ENCODE results near the gene HS6ST3.

Gene HS6ST3

GRCh38 chr13:96203471-96203870 lies 113.6 kb downstream of the HS6ST3 start:
- no peak for DNase-seq

- DNase-seq: no peak
Observed at GRCh38 chr13:96214824-96215445, 125.0 kb downstream of the HS6ST3 start.

- DNase-seq: no peak
Observed at GRCh38 chr13:96216543-96216942, 126.6 kb downstream of the HS6ST3 start.

- no peak for DNase-seq
Observed at GRCh38 chr13:96218475-96218874, 128.6 kb downstream of the HS6ST3 start.

- no peak for DNase-seq
Observed at GRCh38 chr13:96221471-96221870, 131.6 kb downstream of the HS6ST3 start.

GRCh38 chr13:96223231-96223630 lies 133.3 kb downstream of the HS6ST3 start:
- no peak for DNase-seq

- no peak for DNase-seq
Observed at GRCh38 chr13:96229356-96229755, 139.4 kb downstream of the HS6ST3 start.

- DNase-seq: no peak
Observed at GRCh38 chr13:96238241-96238640, 148.3 kb downstream of the HS6ST3 start.

GRCh38 chr13:96238861-96239260 lies 149.0 kb downstream of the HS6ST3 start:
- DNase-seq: no peak

- DNase-seq: no peak
Observed at GRCh38 chr13:96243376-96243775, 153.5 kb downstream of the HS6ST3 start.

GRCh38 chr13:96248103-96248502 lies 158.2 kb downstream of the HS6ST3 start:
- no peak for DNase-seq

GRCh38 chr13:96248996-96249395 lies 159.1 kb downstream of the HS6ST3 start:
- no peak for DNase-seq

- DNase-seq: no peak
Observed at GRCh38 chr13:96252903-96253302, 163.0 kb downstream of the HS6ST3 start.

- DNase-seq: no peak
Observed at GRCh38 chr13:96273196-96273595, 183.3 kb downstream of the HS6ST3 start.

GRCh38 chr13:96274046-96274445 lies 184.1 kb downstream of the HS6ST3 start:
- no peak for DNase-seq

GRCh38 chr13:96279904-96280303 lies 190.0 kb downstream of the HS6ST3 start:
- DNase-seq: no peak

GRCh38 chr13:96284971-96285370 lies 195.1 kb downstream of the HS6ST3 start:
- no peak for DNase-seq

- DNase-seq: no peak
Observed at GRCh38 chr13:96285729-96286128, 195.8 kb downstream of the HS6ST3 start.

GRCh38 chr13:96294930-96295881 lies 205.3 kb downstream of the HS6ST3 start:
- DNase-seq: no peak

- DNase-seq: no peak
Observed at GRCh38 chr13:96297360-96297759, 207.5 kb downstream of the HS6ST3 start.

GRCh38 chr13:96299235-96299634 lies 209.3 kb downstream of the HS6ST3 start:
- no peak for DNase-seq

GRCh38 chr13:96308568-96308967 lies 218.7 kb downstream of the HS6ST3 start:
- no peak for DNase-seq

GRCh38 chr13:96314974-96315373 lies 225.1 kb downstream of the HS6ST3 start:
- DNase-seq: no peak

GRCh38 chr13:96338030-96338429 lies 248.1 kb downstream of the HS6ST3 start:
- DNase-seq: no peak

All from NK-92 treated with Interleukin-12 subunit alpha and Interleukin-12 subunit beta, amount 100 ng/mL, for 24 hours (cell line).